HPDE6-E6E7 (cell line): ENCODE measurements around the gene TJAP1.
"Not testable (repeated sequence)": the region's sequence is repeated elsewhere in the genome, so short reads cannot be mapped to it uniquely, and the experiment has no call there.

Source experiments
- DNase-seq: peaks from one replicate; pipeline ENCODE4 v3.0.0; 2011; ENCODE audit warnings: missing footprints; ENCODE audit errors: extremely low spot score

The TJAP1 gene

GRCh38 chr6:43538986-43539385 is 61.6 kb downstream of the TJAP1 start:
- DNase-seq: not testable (repeated sequence)

- DNase-seq: not testable (repeated sequence)
Observed at GRCh38 chr6:43539409-43539808, 62.0 kb downstream of the TJAP1 start.

DNA sequence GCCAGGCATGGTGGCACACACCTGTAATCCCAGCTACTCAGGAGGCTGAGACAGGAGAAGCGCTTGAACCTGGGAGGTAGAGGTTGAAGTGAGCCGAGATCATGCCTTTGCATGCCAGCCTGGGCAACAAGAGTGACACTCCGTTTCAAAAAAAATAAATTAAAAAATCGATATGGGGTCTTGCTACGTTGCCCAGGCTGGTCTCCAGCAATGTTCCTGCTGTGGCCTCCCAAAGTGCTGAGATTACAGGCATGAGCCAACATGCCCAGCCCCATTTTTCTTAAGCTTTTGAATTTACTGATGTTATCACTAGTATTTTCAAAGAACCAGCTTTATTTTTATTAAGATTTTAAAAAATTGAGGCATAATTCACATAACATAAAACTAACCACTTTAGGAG is 63.1 kb downstream of the TJAP1 start:
- DNase-seq: no peak

GRCh38 chr6:43541774-43542471 is 64.6 kb downstream of the TJAP1 start:
- no peak for DNase-seq

DNA sequence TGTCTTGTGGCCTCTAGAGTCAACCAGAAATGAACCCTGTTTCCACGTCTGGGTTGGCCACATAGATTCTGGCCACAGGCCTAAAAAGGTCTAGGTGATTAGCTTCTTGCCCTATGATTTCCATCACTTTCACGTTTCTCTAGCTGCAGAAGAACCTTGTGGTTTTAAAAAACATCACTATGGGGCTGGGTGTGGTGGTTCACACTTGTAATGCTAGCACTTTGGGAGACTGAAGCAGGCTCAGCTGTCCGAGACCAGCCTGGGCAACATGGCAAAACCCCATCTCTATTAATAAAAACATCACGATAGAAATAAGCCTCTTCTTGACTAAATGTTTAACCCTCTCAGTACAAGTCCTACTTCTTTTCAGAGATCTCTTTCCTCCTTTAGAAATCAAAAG is 67.1 kb downstream of the TJAP1 start:
- no peak for DNase-seq

DNA sequence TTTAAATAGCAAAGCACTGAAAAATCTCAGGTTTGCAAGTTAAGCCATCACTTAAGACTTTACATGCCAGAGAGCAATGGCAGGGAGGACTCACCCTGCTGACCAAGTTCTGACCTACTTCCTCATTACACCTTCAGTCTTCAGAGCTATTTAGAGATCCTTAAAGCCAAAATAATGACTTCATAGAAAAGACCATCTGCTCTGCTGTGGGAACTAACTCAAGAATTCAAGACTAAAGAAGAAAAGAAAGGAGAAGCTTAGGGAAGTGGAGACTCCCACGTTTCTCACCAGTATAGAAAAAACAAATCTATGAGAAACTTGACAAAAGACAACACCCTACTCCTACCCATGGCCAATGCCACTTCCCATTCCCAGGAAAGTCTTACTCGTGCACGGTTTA is 69.9 kb downstream of the TJAP1 start:
- DNase-seq: no peak
